ENCODE results near the gene ITPR2. TPM values are rescaled to one million over a fixed set of nuclear protein-coding genes. Genes with fewer than 3 reads are reported as not detected.

The ITPR2 gene
- polyA plus RNA-seq, 1 of the 3 experiments (the other 2 are of a cell fraction) = 2.3 TPM

DNA sequence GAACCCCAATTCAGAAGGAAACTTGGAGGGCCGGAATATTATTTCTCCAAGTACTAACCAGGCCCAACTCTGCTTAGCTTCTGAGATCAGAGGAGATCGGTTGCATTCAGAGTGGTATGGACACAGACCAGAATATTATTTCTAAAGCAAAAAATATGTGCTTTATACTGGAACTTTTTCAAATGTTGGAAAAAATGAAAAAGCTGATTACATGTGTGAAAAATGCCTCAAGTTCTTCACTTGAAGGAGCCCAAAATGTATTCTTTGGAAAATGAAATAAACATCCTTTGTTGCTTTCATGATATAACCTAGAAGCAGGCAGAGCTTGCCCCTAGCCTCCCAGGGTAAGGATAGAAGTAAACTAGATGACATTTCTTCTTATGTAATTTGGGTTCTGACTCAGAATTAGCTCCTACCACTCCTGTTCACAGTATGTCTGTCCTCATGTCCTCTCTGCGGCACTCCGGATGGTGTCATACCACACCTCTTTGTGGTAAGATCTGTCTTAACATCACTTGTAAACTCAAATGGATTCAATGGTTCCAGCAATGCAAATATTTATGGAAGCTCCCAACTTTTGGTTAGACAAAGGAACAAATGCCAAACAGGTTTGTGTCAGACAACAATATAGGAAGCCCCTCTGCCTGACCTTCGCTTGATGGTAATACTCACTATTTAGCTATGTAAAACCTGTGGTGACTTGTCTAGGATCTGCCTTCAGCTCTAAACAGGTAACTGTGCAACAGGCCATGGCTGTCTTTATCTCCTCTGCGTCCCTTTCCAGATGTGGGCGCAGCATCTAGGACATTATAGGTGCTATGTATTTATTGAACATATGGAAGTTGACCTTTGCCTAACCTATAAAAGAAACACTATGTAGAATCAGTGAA is 459.1 kb downstream of the ITPR2 start:
- no peak for DNase-seq
- H3K36me3 ChIP-seq (replicated peaks in 1 of 2; ENCODE audit: control insufficient read depth in 1 of 2, insufficient read depth in 2 of 2, low read length in 1 of 2) = no peaks in the 10 kb centered on the region
- TF ChIP-seq TCF12 (IDR thresholded peaks at IDR 0.05) = no peak
- TF ChIP-seq CHD2 (IDR thresholded peaks at IDR 0.05; ENCODE audit: low read length, partially characterized antibody) = no peak
- TF ChIP-seq YY1 (IDR thresholded peaks at IDR 0.05; ENCODE audit: low read depth) = no peak
- TF ChIP-seq RXRA (IDR thresholded peaks at IDR 0.05; ENCODE audit: borderline replicate concordance, low read depth) = no peak
- no peak for TF ChIP-seq IRF3 (IDR thresholded peaks at IDR 0.05; ENCODE audit: low read depth, low read length)
- no peak for TF ChIP-seq USF2 (IDR thresholded peaks at IDR 0.05; ENCODE audit: borderline replicate concordance, low read depth, low read length)
- TF ChIP-seq FOXJ3 (CRISPR knock-in tag; IDR thresholded peaks at IDR 0.05) = no peak
- no peak for TF ChIP-seq EP300 (IDR thresholded peaks at IDR 0.05; ENCODE audit: borderline replicate concordance in 1 of 2, low read depth in 1 of 2, low read length in 1 of 2)
- no peak for TF ChIP-seq POLR2AphosphoS5 (IDR thresholded peaks at IDR 0.05; ENCODE audit: low read depth, low read length)
- TF ChIP-seq RAD21 (IDR thresholded peaks at IDR 0.05; ENCODE audit: low read length) = no peak
- no peak for TF ChIP-seq REST (IDR thresholded peaks at IDR 0.05; ENCODE audit: low read depth, low read length)
- TF ChIP-seq FOXM1 (IDR thresholded peaks at IDR 0.05; ENCODE audit: low read depth) = no peak
- no peak for TF ChIP-seq RFX5 (IDR thresholded peaks at IDR 0.05; ENCODE audit: low read length)
- TF ChIP-seq MEF2A (IDR thresholded peaks at IDR 0.05; ENCODE audit: borderline replicate concordance, low read depth) = no peak
- no peak for TF ChIP-seq SMC3 (IDR thresholded peaks at IDR 0.05; ENCODE audit: low read depth, low read length)
- 96% methylated on average over 7 of the region's 7 CpGs for WGBS (ENCODE audit: low lambda C conversion rate)
- H2AFZ ChIP-seq (ENCODE audit: low read depth) = no peak overlapping the region
- no peak overlapping the region for H3K9ac ChIP-seq
- ChIA-PET POLR2A (no interaction called here), CTCF (interaction anchor here (0.7 to 1.0 kb wide), 2 partner anchors 39 to 55 kb away, joined by 3 to 4 read pairs; no protein-coding TSS in a partner anchor)
- no peaks in the 10 kb centered on the region for H3K9me3 ChIP-seq
- H3F3A ChIP-seq (replicated peaks; ENCODE audit: insufficient read depth) = peaks cover 18% of the 10 kb centered on the region
- no peak overlapping the region for H3K4me2 ChIP-seq
- H3K9me2 ChIP-seq = no peaks in the 10 kb centered on the region
- H4K20me1 ChIP-seq (ENCODE audit: insufficient read depth) = no peaks in the 10 kb centered on the region
- peak overlapping the region in 1 of 2 experiments; percentile 48; a peak in 2 of 4 replicates for H3K27ac ChIP-seq (ENCODE audit: low read depth in 2 of 2, low read length in 1 of 2)
- no peaks in the 10 kb centered on the region for H3K79me2 ChIP-seq (ENCODE audit: insufficient read depth)
- peaks cover 0 to 19% of the 10 kb centered on the region in 2 experiments; a peak in 3 of 4 replicates for H3K4me1 ChIP-seq (ENCODE audit: control insufficient read depth in 1 of 2, insufficient read depth in 2 of 2, low read depth in 1 of 2, low read length in 1 of 2)
- H3K4me3 ChIP-seq (ENCODE audit: low read depth in 2 of 2, low read length in 1 of 2) = no peak overlapping the region
- no peaks in the 10 kb centered on the region for H3K27me3 ChIP-seq (ENCODE audit: insufficient read depth)
